Suprapubic skin (tissue), 4 donors: ENCODE measurements around the gene TRAF7.

ENCODE experiments used
- CTCF ChIP-seq, 2 donors: fragments of 200-600 bp in 1 of 2; fragments of 450-650 bp in 1 of 2; sonication (generic) in 1 of 2; IDR thresholded peaks; one replicate each; pipeline ENCODE4 v1.5.1; 2016 to 2019; ENCODE audit warnings: antibody characterized with exemption in 2 of 2, mild to moderate bottlenecking in 1 of 2, moderate library complexity in 1 of 2
- POLR2A ChIP-seq, 2 donors: fragments of 450-650 bp; IDR thresholded peaks; one replicate each; pipeline ENCODE4 v1.6.1; 2017; ENCODE audit warnings: antibody characterized with exemption in 2 of 2, mild to moderate bottlenecking in 2 of 2, moderate library complexity in 2 of 2
- POLR2AphosphoS5 ChIP-seq, 3 donors: sonication (generic); formaldehyde crosslinking; IDR thresholded peaks; one replicate each; pipeline ENCODE4 v1.6.1; 2017; ENCODE audit warnings: antibody characterized with exemption in 3 of 3

DNA sequence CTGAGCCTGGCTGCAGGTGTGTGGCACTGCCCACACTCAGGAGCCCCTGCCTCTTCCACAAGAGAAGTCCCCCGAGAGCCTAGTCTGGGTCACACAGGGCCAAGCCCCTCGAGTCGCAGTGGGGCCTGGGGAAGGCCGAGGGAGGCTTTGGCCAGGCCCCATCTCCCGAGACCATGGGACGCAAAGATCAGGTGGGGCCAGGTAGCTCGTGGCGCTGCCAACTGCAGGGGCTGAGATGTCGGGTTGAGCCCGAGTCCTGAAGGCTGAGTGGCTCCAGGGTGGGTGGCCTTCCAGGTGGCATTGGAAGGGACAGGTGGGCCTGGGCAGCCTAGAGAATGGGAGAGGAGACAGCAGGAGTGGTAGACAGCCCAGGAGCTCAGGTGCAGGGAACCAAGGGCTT is 6.3 kb downstream of the TRAF7 start:
- no peak for TF ChIP-seq CTCF (IDR thresholded peaks at IDR 0.05)
- no peak for TF ChIP-seq POLR2AphosphoS5 (IDR thresholded peaks at IDR 0.05)
- TF ChIP-seq POLR2A (IDR thresholded peaks at IDR 0.05) = no peak
